GM12801 (cell line): ENCODE data around the gene MEX3D.

Source experiments
- TF ChIP-seq, protein P1 (sequence below): IDR thresholded peaks from one replicate; pipeline ENCODE4 v1.5.1; 2011; ENCODE audit warnings: control low read depth; ENCODE audit not compliant: insufficient read length; ENCODE audit errors: extremely low read depth

The MEX3D gene

GRCh38 chr19:1574354-1575136, 6.4 kb upstream of the MEX3D start:
- TF ChIP-seq, protein P1, sequence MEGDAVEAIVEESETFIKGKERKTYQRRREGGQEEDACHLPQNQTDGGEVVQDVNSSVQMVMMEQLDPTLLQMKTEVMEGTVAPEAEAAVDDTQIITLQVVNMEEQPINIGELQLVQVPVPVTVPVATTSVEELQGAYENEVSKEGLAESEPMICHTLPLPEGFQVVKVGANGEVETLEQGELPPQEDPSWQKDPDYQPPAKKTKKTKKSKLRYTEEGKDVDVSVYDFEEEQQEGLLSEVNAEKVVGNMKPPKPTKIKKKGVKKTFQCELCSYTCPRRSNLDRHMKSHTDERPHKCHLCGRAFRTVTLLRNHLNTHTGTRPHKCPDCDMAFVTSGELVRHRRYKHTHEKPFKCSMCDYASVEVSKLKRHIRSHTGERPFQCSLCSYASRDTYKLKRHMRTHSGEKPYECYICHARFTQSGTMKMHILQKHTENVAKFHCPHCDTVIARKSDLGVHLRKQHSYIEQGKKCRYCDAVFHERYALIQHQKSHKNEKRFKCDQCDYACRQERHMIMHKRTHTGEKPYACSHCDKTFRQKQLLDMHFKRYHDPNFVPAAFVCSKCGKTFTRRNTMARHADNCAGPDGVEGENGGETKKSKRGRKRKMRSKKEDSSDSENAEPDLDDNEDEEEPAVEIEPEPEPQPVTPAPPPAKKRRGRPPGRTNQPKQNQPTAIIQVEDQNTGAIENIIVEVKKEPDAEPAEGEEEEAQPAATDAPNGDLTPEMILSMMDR, result no peak

DNA sequence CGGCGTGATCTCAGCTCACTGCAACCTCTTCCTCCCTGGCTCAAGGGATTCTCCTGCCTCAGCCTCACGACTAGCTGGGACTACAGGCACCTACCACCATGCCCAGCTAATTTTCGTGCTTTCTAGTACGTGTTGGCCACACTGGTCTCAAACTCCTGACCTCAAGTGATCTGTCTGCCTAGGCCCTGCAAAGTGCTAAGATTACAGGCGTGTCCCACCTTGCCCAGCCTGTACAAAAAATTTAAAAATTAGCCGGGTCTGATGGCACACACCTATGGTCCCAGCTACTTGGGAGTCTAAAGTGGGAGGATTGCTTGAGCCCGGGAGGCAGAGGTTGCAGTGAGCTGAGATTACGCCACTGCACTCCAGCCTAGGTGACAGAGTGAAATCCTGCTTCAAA, 4.7 kb upstream of the MEX3D start:
- TF ChIP-seq, protein P1, result no peak

DNA sequence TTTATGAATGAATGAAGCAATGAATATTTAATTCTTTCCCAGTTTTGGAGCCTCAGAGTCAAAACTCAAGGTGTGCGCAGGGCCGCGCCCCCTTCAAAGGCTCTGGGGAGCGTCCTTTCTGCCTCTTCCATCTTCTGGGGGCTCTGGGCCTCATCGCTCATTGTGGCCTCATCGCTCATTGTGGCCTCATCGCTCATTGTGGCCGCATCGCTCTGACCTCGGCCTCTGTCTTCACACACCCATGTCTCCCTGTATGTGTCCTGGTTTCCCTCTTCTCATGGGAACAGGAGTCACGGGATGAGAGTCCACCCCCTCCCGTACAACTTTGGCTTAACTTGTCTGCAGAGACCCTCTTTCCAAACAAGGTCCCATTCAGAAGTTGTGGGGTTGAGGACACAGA, 3.2 kb upstream of the MEX3D start:
- TF ChIP-seq, protein P1, result no peak

DNA sequence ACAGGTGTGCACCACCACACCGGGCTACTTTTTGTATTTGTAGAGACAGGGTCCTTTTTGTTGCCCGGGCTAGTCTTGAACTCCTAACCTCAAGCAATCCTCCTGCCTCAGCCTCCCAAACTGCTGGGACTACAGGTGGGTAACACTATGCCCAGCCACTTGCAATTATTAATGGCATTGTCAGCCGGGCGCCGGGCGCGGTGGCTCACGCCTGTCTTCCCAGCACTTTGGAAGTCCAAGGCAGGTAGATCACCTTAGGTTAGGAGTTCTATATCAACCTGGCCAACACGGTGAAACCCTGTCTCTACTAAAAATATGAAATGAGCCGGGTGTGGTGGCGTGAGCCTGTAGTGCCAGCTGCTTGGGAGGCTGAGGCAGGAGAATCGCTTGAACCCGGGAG, 2.7 kb upstream of the MEX3D start:
- TF ChIP-seq, protein P1, result no peak

DNA sequence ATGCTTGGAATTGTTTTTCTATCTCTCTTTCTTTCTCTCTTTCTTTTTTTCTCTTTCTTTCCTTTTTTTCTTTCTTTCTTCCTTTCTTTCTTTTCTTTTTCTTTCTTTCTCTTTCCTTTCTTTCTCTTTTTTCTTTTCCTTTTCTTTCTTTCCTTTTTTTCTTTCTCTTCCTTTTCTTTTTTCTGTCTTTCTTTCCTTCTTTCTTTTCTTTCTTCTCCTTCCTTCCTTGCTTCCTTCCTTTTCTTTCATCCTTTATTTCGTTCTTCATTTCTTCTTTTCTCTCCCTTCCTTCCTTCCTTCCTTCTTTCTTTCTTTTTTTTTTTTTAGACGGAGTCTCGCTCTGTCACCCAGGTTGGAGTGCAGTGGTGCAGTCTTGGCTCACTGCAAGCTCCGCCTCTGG, 1.9 kb upstream of the MEX3D start:
- TF ChIP-seq, protein P1, result no peak

GRCh38 chr19:1567848-1568227, 287 bp downstream of the MEX3D start:
- TF ChIP-seq, protein P1, result no peak

- TF ChIP-seq, protein P1, result no peak
Measured at GRCh38 chr19:1567116-1567847, 843 bp downstream of the MEX3D start.
